HepG2 (cell line): Measurements from ENCODE around the gene CTNNA2. TPM values are rescaled to one million over a fixed set of nuclear protein-coding genes. Genes with fewer than 3 reads are reported as not detected.
"Not testable (repeated sequence)": the region's sequence is repeated elsewhere in the genome, so short reads cannot be mapped to it uniquely, and the experiment has no call there.

Experiments
- ATAC-seq: fragments of 200-7000 bp; cut with Tn5 transposase; 3 replicates; pipeline ENCODE4 v1.9.1; 2020; ENCODE audit warnings: mild to moderate bottlenecking, moderate library complexity
- BruUV-seq: library from RNA; stranded (reverse); fragments of 400-500 nt; replicated peaks from 2 replicates; lab custom pipeline; 2021; lab: Mats Ljungman, UMichigan
- CTCF ChIA-PET: fragments of 300-600 bp; formaldehyde crosslinking; extraction: SDS; loops from one replicate; lab custom pipeline; 2021; ENCODE audit warnings: low total read pairs, inconsistent platforms, low intra/inter-chr PET ratio; lab: Yijun Ruan, JAX
- POLR2A ChIA-PET: fragments of 350-600 bp; sonication (Branson Sonifier 250); formaldehyde crosslinking; loops from one replicate; lab custom pipeline; 2020; ENCODE audit warnings: antibody characterized with exemption, inconsistent platforms; lab: Yijun Ruan, JAX
- DNase-seq: peaks from one replicate; pipeline ENCODE4 v3.0.0-alpha.2; 2015; ENCODE audit warnings: low spot score
- FAIRE-seq: peaks from 3 replicates; lab custom pipeline; 2011; peaks lifted over from hg19 to GRCh38; lab: Jason Lieb, UNC
- H2AFZ ChIP-seq: one replicate; pipeline ENCODE4 v1.6.1; 2011; ENCODE audit warnings: low read length, inconsistent platforms
- H3K27ac ChIP-seq: fragments of 300-600 bp; 3 replicates; pipeline ENCODE4 v1.8.0; 2011; ENCODE audit warnings: mixed run types, mild to moderate bottlenecking, mixed read lengths, low read length, inconsistent platforms; ENCODE audit not compliant: insufficient read depth; ENCODE audit errors: extremely low read length
- H3K27me3 ChIP-seq, 2 experiments: fragments of 200-600 bp in 1 of 2; 2 replicates in 1 of 2; 3 replicates in 1 of 2; pipeline versions ENCODE4 v1.6.0 to v1.8.0; 2011; ENCODE audit warnings: low read length in 2 of 2, mild to moderate bottlenecking in 2 of 2, moderate library complexity in 2 of 2, inconsistent platforms in 1 of 2; ENCODE audit not compliant: insufficient read depth in 2 of 2, control insufficient read depth in 1 of 2
- H3K36me3 ChIP-seq, 2 experiments: fragments of 200-600 bp in 1 of 2; replicated peaks in 1 of 2; 2 replicates in 1 of 2; 3 replicates in 1 of 2; pipeline versions ENCODE4 v1.5.1 to v1.8.0; 2011; ENCODE audit warnings: low read length in 2 of 2, inconsistent platforms in 1 of 2; ENCODE audit not compliant: insufficient read depth in 2 of 2, control insufficient read depth in 1 of 2
- H3K4me1 ChIP-seq: 2 replicates; pipeline ENCODE4 v1.5.1; 2012; ENCODE audit warnings: low read length, inconsistent platforms; ENCODE audit not compliant: insufficient read depth
- H3K4me2 ChIP-seq: 2 replicates; pipeline ENCODE4 v1.6.0; 2011; ENCODE audit warnings: low read depth, low read length, inconsistent platforms
- H3K4me3 ChIP-seq, 3 experiments: fragments of 200-600 bp in 1 of 3; sonication (generic), shearing (Covaris generic) in 1 of 3; replicated peaks in 1 of 3; 2 replicates each; pipeline ENCODE4 v1.5.1; 2011 to 2016; ENCODE audit warnings: low read length in 3 of 3, inconsistent platforms in 2 of 3, low read depth in 2 of 3, mild to moderate bottlenecking in 2 of 3, control low read depth in 1 of 3, mixed read lengths in 1 of 3; ENCODE audit not compliant: insufficient read depth in 1 of 3
- H3K79me2 ChIP-seq: one replicate; pipeline ENCODE4 v1.6.1; 2011; ENCODE audit warnings: low read length, inconsistent platforms; ENCODE audit not compliant: insufficient read depth
- H3K9ac ChIP-seq: 2 replicates; pipeline ENCODE4 v1.6.0; 2011; ENCODE audit warnings: mild to moderate bottlenecking, low read depth, low read length, inconsistent platforms; ENCODE audit not compliant: insufficient read depth
- H3K9me3 ChIP-seq: 2 replicates; pipeline ENCODE4 v1.5.1; 2012; ENCODE audit warnings: mild to moderate bottlenecking, low read length
- H4K20me1 ChIP-seq: 2 replicates; pipeline ENCODE4 v1.6.0; 2011; ENCODE audit warnings: inconsistent platforms, mild to moderate bottlenecking, low read length, moderate library complexity; ENCODE audit not compliant: insufficient read depth
- ESRRA ChIP-seq: sonication (generic); formaldehyde crosslinking; IDR thresholded peaks from 2 replicates; pipeline ENCODE4 v1.5.1; 2020; ENCODE audit warnings: mild to moderate bottlenecking, low read depth, missing genetic modification reagents
- ONECUT2 ChIP-seq: sonication (generic); formaldehyde crosslinking; IDR thresholded peaks from 2 replicates; pipeline ENCODE4 v1.4.0; 2020; ENCODE audit warnings: missing genetic modification reagents
- ZNF354B ChIP-seq: sonication (generic); formaldehyde crosslinking; IDR thresholded peaks from 2 replicates; pipeline ENCODE4 v1.8.0; 2022; ENCODE audit warnings: mild to moderate bottlenecking, missing genetic modification reagents
- WGBS: methylation state at CpG from one replicate; pipeline ENCODE4 v1.1.6; 2017; ENCODE audit warnings: low lambda C conversion rate; 5-methylcytosine and 5-hydroxymethylcytosine counted together
- in situ Hi-C: cut with HindIII; loops from 2 replicates; pipeline ENCODE4 v1.10.0; 2017; ENCODE audit warnings: low pct_unique_long_range_greater_than_20kb; ENCODE audit not compliant: extremely low pct_ligation_motif_present
- intact Hi-C: fragments of 100-400 bp; cut with micrococcal nuclease; formaldehyde crosslinking; loops from one replicate; pipeline ENCODE4 v1.10.0; 2022; ENCODE audit not compliant: unreplicated experiment
- polyA plus RNA-seq, 8 experiments: library from polyadenylated mRNA; depleted of rRNA in 3 of 8; stranded (reverse) in 7 of 8; unstranded in 1 of 8; fragments of >200 nt; fragmentation: Illumina TruSeq in 4 of 8; extraction: Trizol in 4 of 8; gene quantifications; 2 replicates each; pipeline versions ENCODE4 v1.2.1 to v1.2.3, GENCODE V29; 2011 to 2016; ENCODE audit warnings: low read depth in 4 of 8, missing spikeins in 1 of 8, mixed read lengths in 1 of 8; ENCODE audit not compliant: insufficient read depth in 1 of 8
- total RNA-seq, 5 experiments: library from RNA; depleted of rRNA; stranded (reverse); fragments of >200 nt; fragmentation: Illumina TruSeq; extraction: Trizol; gene quantifications; 2 replicates each; pipeline ENCODE4 v1.2.3, GENCODE V29; 2016; ENCODE audit warnings: low read depth in 1 of 5
- TF ChIP-seq, protein P1 (sequence below): sonication (generic); formaldehyde crosslinking; IDR thresholded peaks from 2 replicates; pipeline ENCODE4 v1.4.0; 2020; ENCODE audit warnings: mild to moderate bottlenecking, low read depth, missing genetic modification reagents

The CTNNA2 gene
- total and polyA plus RNA-seq, 2 of the 13 experiments (the other 11 are each of a cell fraction or from before 2014, with no cell fraction given) = not detected

DNA sequence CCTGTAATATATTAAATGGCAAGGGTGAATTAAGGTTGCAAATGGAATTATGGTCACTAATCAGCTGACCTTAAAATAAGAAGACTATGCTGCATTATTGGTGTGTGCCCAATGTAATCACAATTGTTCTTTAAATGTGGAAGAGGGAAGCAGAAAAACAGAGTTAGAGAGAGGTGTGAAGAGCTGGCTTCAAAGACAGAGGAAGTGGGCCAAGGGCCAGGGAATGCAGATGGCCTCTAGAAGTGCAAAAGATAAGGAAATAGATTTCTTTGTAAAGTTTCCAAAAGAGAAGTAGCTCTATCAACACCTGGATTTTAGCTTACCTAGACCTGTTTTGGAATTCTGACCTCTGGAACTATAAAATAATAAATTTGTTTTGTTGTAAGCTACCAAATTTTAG is 515.7 kb downstream of the CTNNA2 start (continued):
- no peak for TF ChIP-seq ONECUT2 (CRISPR knock-in tag)

DNA sequence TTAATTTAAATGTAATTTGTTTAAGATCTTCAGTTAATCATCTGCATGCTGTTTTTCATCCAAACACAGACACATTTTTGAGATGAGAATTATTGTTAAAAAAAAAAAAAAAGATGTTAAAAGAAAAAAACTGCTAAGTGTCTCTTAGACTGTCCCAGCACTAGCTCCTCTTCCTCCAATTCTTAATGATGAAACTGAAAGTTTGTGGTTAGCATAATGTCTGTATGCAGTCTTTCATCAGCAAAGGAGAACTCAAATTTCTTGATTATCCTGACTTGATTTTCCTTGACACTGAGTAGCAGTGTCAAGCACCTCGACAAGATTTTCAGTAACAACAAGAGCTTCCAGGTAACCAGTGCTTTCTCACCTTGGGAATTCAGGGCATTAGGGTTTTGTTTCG is 517.3 kb downstream of the CTNNA2 start:
- Histone ChIP-seq H3K27me3 (no peaks in the 10 kb centered on the region), H3K27ac (no peak overlapping the region), H3K4me1 (no peaks in the 10 kb centered on the region), H2AFZ (no peak overlapping the region), H3K4me3 (no peak overlapping the region), H3K36me3 (no peaks in the 10 kb centered on the region), H3K9me3 (no peaks in the 10 kb centered on the region), H3K9ac (no peak overlapping the region), H4K20me1 (no peaks in the 10 kb centered on the region), H3K79me2 (no peaks in the 10 kb centered on the region), H3K4me2 (no peak overlapping the region)
- BruUV-seq = no TSS peak
- FAIRE-seq (no peak), DNase-seq (no peak), ATAC-seq (no peak)
- WGBS = 4% methylated on average over 2 of the region's 2 CpGs
- ChIA-PET CTCF (no interaction called here), POLR2A (no interaction called here)
- intact Hi-C loops = no loop called here
- in situ Hi-C loops = no loop called here
- TF ChIP-seq, protein P1, sequence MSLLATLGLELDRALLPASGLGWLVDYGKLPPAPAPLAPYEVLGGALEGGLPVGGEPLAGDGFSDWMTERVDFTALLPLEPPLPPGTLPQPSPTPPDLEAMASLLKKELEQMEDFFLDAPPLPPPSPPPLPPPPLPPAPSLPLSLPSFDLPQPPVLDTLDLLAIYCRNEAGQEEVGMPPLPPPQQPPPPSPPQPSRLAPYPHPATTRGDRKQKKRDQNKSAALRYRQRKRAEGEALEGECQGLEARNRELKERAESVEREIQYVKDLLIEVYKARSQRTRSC (CRISPR knock-in tag) = no peak
- no peak for TF ChIP-seq ESRRA (CRISPR knock-in tag)
- no peak for TF ChIP-seq ZNF354B

DNA sequence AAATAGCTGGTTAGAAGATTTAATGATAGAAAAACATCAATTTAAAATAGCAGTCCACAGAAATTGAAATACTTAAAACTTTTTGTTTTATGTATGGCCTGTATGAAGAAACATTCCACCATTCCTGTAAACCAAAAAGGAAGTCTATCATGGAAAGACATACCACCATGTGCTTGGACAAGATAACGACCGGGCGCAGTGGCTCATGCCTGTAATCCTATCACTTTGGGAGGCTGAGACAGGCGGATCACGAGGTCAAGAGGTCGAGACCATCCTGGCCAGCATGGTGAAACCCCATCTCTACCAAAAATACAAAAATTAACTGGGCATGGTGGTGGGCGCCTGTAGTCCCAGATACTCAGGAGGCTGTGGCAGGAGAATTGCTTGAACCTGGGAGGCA is 519.8 kb downstream of the CTNNA2 start:
- H3K4me1 ChIP-seq, intact Hi-C loops, POLR2A ChIA-PET, H3K79me2 ChIP-seq, FAIRE-seq, H3K9ac ChIP-seq, ATAC-seq, BruUV-seq, DNase-seq, H4K20me1 ChIP-seq, H3K4me2 ChIP-seq, H3K4me3 ChIP-seq, H3K27ac ChIP-seq, CTCF ChIA-PET, H3K9me3 ChIP-seq, H3K27me3 ChIP-seq, in situ Hi-C loops, H2AFZ ChIP-seq, H3K36me3 ChIP-seq: not testable (repeated sequence)
- 46% methylated on average over 7 of the region's 7 CpGs for WGBS
